ENCODE results near the gene FHAD1. TPM values are rescaled to one million over a fixed set of nuclear protein-coding genes. Genes with fewer than 3 reads are reported as not detected.
A peak's percentile ranks its signal among the peaks of the same experiment; 100 is the strongest.
"Not testable (repeated sequence)": the region's sequence is repeated elsewhere in the genome, so short reads cannot be mapped to it uniquely, and the experiment has no call there.

FHAD1 gene
- total RNA-seq, 1 experiment from 2014 or later: 0.42 TPM

DNA sequence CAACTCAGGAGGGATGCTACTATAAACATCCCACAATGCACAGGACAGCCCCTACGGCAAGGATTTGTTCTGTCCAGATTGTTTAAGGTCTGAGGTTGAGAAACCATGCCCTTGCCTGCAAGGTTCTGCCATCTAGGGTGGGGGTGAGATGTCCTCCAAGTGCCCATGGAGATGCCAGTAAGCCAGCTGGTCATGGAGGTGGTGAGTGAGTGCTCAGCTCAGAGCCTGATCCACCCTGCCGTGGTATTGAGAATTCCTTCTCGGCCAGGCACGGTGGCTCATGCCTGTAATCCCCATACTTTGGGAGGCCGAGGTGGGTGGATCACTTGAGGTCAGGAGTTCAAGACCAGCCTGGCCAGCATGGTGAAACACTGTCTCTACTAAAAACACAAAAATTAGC lies 178.0 kb downstream of the FHAD1 start:
- in situ Hi-C loops (cut with HindIII; ENCODE audit: low pct_unique_long_range_greater_than_20kb, low sequenced_read_pairs): no loop called here
- DNase-seq (ENCODE audit: low read depth, low spot score): no peak

DNA sequence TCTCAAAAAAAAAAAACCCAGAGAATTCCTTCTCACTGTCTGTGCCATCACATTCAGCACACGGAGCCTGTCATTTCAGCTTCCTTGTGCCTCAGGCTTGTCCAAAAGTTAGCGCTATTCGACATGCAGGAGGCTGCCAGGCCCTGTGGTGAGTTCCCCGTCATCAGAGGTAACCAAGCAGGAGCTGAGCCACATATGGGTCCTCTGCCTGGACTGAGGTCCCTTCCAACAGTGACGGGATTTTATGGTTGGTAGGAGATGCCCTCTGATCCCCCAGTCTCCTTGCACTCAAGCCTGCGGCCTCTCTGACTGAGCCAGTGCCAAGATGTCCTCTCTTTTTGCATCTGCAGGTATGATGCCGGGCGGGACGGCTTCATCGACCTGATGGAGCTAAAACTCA lies 178.5 kb downstream of the FHAD1 start:
- in situ Hi-C loops (cut with HindIII; ENCODE audit: low pct_unique_long_range_greater_than_20kb, low sequenced_read_pairs): no loop called here
- DNase-seq (ENCODE audit: low read depth, low spot score): no peak

GRCh38 chr1:15425958-15426357 lies 178.9 kb downstream of the FHAD1 start:
- in situ Hi-C loops (cut with HindIII; ENCODE audit: low pct_unique_long_range_greater_than_20kb, low sequenced_read_pairs): no loop called here
- DNase-seq (ENCODE audit: low read depth, low spot score): no peak

DNA sequence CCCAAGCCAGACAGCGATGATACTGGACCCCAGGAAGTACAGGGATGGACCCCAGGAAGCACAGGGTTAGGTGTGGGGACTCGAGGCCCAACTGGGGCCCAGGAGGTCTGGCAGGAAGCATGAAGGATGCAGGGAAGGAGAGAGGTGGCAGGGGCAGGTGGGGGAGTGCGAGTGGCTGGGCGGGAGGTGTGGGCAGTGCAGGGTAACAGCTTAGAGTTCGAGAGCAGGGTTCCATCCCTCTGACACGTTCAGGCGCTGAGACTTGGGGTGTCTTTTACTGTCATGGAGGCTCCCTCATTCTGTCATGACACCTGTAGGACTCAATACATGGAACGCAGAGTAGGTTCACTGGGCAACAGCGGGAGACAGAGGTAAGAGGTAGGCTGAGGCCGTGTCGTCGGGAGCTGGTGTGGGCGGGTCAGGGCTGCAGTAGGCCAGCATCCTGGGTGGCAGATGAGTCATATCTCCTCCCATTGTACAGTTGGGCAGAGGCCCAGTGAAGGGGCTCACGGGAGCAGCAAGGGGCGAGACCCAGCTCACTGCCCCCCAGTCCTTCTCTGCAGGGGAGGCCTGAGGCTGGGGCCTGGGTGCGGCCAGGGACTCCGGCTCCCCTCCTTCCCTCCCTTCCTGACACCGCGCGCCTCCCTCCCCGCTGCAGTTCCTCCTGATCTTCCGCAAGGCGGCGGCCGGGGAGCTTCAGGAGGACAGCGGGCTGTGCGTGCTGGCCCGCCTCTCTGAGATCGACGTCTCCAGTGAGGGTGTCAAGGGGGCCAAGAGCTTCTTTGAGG lies 179.7 kb downstream of the FHAD1 start:
- in situ Hi-C loops (cut with HindIII; ENCODE audit: low pct_unique_long_range_greater_than_20kb, low sequenced_read_pairs): no loop called here

GRCh38 chr1:15427280-15427666 lies 180.2 kb downstream of the FHAD1 start:
- in situ Hi-C loops (cut with HindIII; ENCODE audit: low pct_unique_long_range_greater_than_20kb, low sequenced_read_pairs): no loop called here
- no peak for DNase-seq (ENCODE audit: low read depth, low spot score)

More for the DNA sequence above, 179.7 kb downstream of the FHAD1 start:
- no peak for DNase-seq (ENCODE audit: low read depth, low spot score)

DNA sequence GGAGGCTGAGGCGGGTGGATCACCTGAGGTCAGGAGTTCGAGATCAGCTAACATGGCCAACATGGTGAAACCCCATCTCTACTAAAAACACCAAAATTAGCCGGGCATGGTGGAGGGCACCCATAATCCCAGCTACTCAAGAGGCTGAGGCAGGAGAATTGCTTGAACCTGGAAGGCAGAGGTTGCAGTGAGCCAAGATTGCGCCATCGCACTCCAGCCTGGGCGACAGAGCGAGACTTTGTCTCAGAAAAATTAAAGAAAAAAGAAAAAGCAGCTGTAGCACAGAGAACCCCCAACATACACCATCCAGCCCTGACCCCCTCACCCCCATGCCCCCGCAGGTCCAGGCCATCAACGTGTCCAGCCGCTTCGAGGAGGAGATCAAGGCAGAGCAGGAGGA lies 181.2 kb downstream of the FHAD1 start:
- in situ Hi-C loops (cut with HindIII; ENCODE audit: low pct_unique_long_range_greater_than_20kb, low sequenced_read_pairs): not testable (repeated sequence)

DNA sequence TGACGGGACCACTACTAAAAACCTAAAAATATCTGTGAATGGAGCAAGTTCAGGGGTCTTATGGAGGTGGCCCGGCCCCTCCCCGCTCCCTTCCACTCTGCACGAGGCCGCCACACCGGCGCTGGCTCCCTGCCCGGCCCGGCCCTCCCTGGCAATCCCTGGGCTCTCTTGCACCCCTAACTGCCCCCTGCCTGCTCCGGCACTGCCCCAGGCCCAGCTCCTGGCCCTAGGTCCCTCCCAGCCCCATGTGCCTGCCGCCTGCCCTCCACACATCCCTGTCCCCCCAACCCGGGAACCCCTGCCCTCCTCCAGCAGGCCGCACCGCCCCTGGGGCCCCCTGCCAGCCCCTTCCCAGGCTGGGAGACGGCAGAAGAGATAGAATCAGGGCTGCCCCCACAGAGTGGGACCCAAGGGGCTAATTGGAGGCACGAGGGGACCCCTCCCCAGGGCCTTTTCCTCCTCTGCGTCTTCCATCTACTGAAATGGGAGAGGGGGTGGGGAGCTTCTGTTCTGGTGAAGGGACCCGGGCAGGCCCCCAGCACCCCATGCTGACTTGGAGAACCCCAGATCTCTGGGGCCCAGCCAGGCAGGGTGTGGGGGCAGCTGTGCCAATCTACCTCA lies 181.9 kb downstream of the FHAD1 start:
- in situ Hi-C loops (cut with HindIII; ENCODE audit: low pct_unique_long_range_greater_than_20kb, low sequenced_read_pairs): no loop called here
- DNase-seq (ENCODE audit: low read depth, low spot score): no peak

More for the DNA sequence above, 181.2 kb downstream of the FHAD1 start:
- not testable (repeated sequence) for DNase-seq (ENCODE audit: low read depth, low spot score)

DNA sequence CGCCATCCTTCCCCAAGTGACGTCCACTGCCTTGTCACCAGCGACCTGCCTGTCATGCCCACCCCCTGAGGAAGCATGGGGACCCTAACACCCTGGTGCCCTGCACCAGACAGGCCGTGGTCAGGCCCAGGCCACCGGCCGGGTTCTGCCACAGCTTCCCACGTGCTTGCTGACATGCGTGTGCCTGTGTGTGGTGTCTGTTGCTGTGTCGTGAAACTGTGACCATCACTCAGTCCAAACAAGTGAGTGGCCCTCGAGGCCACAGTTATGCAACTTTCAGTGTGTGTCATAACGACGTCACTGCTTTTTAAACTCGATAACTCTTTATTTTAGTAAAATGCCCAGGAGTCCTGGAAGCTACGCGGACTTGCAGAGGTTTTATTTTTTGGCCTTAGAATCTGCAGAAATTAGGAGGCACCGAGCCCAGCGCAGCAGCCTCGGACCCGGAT lies 182.7 kb downstream of the FHAD1 start:
- no peak for DNase-seq (ENCODE audit: low read depth, low spot score)
- in situ Hi-C loops (cut with HindIII; ENCODE audit: low pct_unique_long_range_greater_than_20kb, low sequenced_read_pairs): no loop called here

- in situ Hi-C loops (cut with HindIII; ENCODE audit: low pct_unique_long_range_greater_than_20kb, low sequenced_read_pairs): no loop called here
- DNase-seq (ENCODE audit: low read depth, low spot score): peak; percentile 59
Observed at GRCh38 chr1:15430787-15431570, 184.0 kb downstream of the FHAD1 start.

GRCh38 chr1:15431571-15431948 lies 184.5 kb downstream of the FHAD1 start:
- in situ Hi-C loops (cut with HindIII; ENCODE audit: low pct_unique_long_range_greater_than_20kb, low sequenced_read_pairs): no loop called here
- DNase-seq (ENCODE audit: low read depth, low spot score): no peak

- no peak for DNase-seq (ENCODE audit: low read depth, low spot score)
- in situ Hi-C loops (cut with HindIII; ENCODE audit: low pct_unique_long_range_greater_than_20kb, low sequenced_read_pairs): no loop called here
Observed at GRCh38 chr1:15432324-15432723, 185.3 kb downstream of the FHAD1 start.

DNA sequence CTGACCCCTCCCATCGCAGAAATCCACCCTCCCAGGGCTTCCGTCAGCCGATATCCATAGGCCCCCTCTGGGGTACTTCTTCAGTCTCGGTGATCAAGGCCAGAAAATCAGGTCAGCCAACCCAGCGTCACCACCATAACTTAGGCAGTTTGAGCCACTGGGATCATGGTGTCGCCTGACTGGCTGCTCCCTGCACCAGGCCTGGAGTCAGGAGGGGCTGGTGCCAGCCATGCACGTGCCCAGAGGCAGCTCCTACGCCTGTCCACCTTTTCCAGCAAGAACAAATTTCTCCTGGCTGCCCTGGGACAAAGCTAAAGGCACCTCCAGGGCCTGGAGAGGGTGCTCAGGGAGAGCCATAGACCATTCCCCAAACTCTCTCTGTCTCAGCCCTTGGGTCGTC lies 186.4 kb downstream of the FHAD1 start:
- in situ Hi-C loops (cut with HindIII; ENCODE audit: low pct_unique_long_range_greater_than_20kb, low sequenced_read_pairs): no loop called here
- DNase-seq (ENCODE audit: low read depth, low spot score): no peak

DNA sequence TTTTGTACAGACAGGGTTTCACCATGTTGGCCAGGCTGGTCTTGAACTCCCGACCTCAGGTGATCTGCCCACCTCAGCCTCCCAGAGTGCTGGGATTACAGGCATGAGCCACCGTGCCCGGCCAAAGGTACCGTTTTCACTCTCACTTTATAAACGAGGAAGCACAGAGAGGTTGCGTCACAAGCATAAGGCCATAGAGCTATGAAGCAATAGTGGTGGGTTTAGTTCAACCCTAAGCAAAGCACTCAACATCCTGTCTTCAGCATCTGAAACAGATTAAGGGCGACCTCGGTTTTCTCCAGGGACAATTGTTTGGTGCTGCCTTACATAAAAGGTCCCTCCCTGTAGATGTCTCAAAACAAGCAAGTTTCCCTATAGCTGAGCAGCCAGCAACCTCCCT lies 187.7 kb downstream of the FHAD1 start:
- in situ Hi-C loops (cut with HindIII; ENCODE audit: low pct_unique_long_range_greater_than_20kb, low sequenced_read_pairs); DNase-seq (ENCODE audit: low read depth, low spot score): not testable (repeated sequence)

- no peak for DNase-seq (ENCODE audit: low read depth, low spot score)
- in situ Hi-C loops (cut with HindIII; ENCODE audit: low pct_unique_long_range_greater_than_20kb, low sequenced_read_pairs): no loop called here
Observed at GRCh38 chr1:15435239-15436077, 188.4 kb downstream of the FHAD1 start.

DNA sequence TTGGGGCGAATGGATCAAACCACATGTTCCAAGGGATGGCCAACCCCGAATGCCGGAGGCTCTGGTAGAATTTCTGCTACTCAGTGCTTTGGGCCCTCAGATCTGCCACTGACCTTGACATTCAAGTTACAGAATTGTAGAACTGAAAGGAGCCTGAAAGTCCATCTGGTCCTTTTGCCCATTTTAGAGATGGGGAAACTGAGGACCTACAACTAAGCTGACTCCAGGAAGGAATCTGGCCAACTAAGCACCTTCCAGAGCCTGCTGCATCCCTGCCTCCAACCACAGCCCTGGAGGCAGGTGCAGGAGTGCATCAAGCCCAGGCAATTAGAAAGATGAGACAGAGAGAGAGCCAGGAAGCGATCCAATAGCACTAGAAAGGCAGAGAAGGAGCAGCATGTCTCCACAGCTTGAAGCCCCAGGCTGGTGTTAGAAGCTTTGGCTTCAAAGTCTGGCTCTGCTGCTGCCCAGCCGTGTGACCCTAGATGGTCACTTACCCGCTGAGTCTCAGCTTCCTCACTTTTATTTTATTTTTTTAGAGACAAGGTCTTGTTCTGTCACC lies 189.9 kb downstream of the FHAD1 start:
- in situ Hi-C loops (cut with HindIII; ENCODE audit: low pct_unique_long_range_greater_than_20kb, low sequenced_read_pairs): no loop called here
- no peak for DNase-seq (ENCODE audit: low read depth, low spot score)

DNA sequence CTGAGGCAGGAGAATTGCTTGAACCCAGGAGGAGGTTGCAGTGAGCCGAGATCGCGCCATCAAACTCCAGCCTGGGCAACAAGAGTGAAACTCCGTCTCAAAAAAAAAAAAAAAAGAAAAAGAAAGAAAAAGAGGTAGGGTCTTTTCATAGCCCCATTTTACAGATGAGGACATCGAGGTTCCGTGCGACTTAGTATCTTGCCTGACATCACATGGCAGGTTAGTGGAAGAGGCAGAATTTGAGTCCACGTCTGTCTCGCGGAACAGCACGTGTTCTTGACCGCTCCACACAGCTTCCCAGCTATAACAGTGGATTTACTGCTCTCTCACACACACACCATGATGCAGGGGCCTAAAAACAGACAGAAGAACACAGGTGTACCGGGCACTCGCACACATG lies 192.3 kb downstream of the FHAD1 start:
- DNase-seq (ENCODE audit: low read depth, low spot score): no peak
- in situ Hi-C loops (cut with HindIII; ENCODE audit: low pct_unique_long_range_greater_than_20kb, low sequenced_read_pairs): no loop called here

- DNase-seq (ENCODE audit: low read depth, low spot score): no peak
- in situ Hi-C loops (cut with HindIII; ENCODE audit: low pct_unique_long_range_greater_than_20kb, low sequenced_read_pairs): no loop called here
Observed at GRCh38 chr1:15440357-15440756, 193.3 kb downstream of the FHAD1 start.
